HG03095 (cell line): Measurements from ENCODE around the gene CCDC196.
A peak's percentile ranks its signal among the peaks of the same experiment; 100 is the strongest.
"Not testable (repeated sequence)": the region's sequence is repeated elsewhere in the genome, so short reads cannot be mapped to it uniquely, and the experiment has no call there.

Source experiments
- ATAC-seq: cut with Tn5 transposase; IDR thresholded peaks from one replicate; pipeline ENCODE4 v1.9.1; 2021; ENCODE audit warnings: moderate library complexity; ENCODE audit not compliant: unreplicated experiment

CCDC196 gene

DNA sequence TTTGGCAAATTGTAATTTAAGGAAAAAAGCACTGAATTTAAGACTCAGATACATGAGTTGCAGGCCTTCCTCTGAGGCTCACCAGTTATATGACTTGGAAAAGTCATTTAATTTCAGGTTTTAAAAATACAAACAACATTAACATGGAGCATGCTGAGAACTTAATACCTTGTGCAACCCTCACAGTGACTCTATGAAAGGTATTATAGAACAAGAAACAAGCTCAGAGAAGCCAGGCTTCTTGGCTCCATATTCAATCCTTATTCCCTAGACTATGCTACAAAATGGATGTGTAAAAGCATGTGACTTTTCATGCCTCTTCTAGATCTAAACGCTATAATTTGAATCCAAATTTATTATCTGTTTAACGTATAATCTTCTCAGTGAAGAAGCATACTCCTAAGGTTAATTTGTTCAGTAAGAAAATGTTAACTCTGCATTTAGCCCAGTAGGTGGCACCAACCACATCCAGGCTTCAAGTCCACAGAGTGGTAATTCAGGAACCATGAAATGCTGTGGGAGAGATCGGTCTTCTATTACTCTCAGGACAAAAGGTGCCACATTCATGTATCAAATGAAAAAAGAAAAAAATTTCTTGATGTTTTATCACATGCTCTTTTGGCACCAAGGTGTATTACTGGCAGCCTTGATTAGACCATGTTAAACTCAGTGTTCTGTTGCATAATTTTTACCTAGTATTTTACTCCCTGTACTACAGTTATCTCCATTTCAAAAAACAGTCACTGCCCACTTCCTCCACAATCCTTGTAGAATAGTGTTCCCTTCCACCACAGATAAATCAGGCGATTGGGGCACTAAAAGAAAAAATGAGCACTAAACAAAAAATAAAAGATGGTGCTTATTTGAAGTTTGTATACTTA, 9.3 kb downstream of the CCDC196 start:
- ATAC-seq, result peak; percentile 63

DNA sequence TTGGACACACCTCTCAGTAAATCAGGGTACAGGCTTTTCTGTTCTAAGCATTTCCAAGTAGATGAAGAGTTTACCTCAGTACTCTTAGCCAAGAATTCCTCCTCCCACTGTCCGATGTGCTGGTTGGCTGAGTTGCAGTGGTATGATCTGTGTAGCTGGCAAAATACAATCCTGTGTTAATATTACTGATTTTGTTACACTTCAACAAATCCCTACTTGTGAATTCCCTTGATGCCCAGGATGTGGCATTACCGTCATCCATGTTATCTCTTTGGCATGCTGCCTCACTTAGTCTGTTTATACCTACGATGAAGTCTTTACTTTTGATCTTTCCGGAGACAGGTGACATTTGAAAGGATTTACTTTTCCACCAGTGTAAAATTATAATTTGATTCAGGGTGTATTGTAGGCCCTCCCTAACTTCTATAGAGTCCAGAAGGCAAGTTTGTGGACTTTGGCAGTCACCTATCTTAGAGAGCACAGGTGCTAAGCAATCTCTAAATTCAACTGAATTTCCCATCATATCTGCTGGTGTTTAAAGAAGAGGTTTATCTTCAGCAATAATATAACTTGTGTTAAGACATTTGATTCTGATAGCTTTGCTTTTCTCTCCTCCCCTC, 10.1 kb downstream of the CCDC196 start:
- no peak for ATAC-seq

DNA sequence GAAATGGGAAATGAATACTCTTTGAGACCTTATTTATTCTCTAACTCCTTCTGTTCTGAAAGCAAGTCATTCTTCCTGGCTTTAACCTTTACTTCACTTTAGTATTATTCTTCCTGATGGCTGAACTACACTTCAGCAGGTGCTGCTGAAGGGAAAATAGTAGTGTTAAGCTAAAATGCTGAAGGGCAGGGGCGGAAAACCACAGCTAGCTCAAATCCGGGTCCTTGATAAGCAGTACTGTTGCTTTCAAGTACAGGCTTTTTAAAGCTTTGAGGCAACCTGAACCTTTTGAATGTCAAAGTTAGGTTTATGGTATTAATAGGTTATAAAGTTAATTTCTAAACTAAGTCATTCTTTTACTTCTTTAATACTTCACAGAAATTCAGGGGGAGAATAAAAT, 10.7 kb downstream of the CCDC196 start:
- no peak for ATAC-seq

DNA sequence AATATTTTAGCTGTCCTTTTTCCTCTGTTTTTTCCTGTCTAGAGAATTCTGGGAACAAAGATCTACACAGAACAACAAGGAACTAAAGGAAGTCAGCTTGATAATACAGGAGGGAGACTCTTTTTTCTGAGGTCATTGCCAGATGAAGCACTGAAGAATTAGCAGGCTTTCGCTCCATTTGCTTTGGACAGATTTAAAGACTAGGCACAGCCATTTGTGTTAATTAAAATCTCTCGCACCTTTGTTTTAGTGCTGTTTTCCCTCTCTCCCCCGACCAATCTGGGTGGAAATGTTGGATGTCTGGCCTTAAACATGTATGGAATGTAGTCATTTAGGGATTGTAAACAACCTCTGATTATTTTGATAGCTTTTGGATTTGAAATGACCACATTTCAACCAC, 12.1 kb downstream of the CCDC196 start:
- ATAC-seq, result no peak

DNA sequence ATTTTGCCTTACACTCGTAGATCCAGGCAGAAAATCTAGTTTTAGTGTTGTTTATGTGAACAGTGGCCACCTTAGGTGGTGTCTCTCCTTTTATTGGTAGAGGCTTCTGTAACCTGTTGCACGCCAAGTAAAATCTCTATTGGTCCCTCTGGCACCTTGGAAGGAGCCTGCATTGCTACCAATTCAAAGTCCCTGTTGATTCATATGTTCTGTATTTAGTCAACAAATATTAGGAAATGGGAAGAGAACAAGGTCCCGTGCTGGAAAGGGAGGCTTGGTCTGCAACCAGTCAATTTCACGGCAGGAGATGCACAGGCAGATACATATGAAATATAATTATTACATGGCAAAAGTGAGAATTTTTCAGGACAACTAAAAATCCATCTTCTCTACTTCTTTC, 15.4 kb downstream of the CCDC196 start:
- ATAC-seq, result no peak

DNA sequence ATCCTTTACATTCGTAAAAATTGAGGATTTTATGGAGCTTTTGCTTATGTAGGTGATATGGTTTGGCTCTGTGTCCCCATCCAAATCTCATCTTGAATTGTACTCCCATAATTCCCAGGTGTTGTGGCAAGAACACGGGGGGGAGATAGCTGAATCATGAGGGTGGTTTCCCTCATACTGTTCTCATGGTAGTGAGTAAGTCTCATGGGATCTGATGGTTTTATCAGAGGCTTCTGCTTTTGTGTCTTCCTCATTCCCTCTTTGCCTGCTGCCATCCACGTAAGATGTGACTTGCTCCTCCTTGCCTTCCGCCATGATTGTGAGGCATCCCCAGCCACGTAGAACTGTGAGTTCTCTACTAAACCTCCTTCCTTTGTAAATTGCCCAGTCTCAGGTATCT, 16.7 kb downstream of the CCDC196 start:
- not testable (repeated sequence) for ATAC-seq

DNA sequence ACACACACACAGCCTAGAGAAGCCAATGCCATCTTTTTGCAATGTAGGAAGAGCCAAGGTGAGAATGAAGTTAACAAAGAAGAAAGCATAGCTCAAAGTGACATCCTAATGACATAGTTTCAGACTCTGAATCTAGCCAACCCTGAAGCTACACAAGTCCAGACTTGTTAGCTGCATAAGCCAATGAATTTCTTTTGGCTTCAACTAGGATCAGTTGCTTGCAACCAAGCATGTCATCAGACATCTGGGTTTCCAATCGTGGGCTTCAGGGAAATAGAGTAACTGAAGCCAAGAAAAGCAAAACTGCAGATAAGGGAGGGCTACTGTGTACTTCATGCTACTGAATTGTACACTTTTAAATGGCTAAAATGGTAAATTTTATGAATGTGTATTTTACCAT, 17.4 kb downstream of the CCDC196 start:
- ATAC-seq, result no peak

DNA sequence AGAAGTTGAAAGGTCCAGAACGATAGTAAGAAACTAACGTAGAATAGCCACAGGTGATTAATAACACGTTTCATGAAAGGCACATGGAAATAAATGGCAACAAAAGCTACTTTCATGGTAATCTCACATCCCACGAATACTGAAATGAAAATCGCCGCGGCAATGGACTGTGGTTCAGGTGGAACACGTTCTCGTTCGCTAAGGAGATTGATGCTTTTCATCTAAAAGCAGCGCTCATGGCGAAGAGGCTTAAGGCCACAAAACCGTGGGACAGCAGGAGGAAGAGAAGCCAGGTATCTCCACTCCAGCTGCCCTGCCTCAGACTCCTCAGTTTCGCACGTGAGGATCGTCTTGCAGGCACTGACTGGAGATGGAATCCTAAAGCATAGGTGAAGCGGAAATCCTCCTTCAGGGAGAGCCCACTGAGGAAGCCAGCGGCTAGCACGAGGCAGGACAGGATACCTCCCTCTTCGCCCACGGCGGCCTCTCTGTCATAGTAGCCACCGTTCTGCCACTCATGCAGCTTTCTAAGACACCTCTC, 21.1 kb downstream of the CCDC196 start:
- peak; percentile 18 for ATAC-seq

DNA sequence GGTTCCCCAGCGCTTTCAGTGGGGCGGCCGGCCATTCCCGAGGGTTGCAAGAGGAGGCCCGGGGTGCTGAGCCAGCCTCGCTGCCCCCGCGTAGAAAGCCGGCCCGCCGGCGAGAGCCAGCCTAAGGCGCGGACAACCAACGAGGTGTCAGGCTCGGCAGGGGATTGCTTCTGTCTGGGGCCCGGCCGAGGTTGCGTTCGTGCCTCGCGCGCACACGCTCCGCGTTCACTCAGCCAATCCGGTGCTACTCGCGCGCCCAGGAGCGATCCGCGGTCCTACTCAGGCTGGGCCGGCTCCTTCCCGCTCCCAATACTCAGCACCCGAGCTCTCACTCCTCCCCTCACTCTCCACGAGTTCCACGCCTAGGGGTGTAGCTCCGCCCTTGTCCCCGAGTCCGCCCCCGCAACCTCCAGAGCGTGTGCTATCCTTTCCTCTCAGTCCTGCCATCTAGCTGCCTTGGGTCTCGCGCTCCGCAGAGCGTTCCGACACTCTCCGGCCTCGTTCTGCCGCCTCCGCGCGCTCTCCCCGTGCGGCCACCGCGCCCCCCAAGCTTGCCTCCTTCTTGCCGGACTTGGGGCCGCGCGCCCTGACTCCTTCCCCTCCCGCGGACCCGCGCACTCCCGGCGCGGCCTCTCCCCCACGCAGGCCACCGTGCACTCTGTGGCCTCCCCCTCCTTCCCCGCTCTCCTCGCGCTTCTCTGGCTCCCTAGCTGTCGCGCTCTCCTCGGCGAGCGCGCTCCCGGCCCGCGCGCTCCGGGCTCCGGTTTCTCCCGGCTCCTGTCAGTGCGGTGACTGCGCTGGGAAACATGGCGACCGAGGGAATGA, 21.8 kb downstream of the CCDC196 start, which contains the start of gene GPHN:
Gene GPHN (plus strand): TSS at position 426 of the 825 bp plus-strand sequence.
- peak; percentile 76 for ATAC-seq

DNA sequence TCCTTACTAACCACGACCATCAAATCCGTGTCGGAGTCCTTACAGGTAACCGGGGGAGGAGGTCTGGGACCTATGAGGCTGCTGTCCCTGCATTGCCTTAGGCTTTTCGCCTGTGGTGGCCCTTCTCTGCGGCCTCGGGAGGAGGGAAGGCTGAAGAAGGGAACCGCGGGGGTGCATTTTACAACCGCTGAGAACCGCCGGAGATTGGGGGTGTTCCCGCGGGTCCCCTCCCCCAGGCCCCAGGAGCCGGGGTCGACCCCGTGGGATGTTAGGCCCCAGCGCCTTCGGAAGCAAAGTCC, 22.3 kb downstream of the CCDC196 start:
- ATAC-seq, result no peak

DNA sequence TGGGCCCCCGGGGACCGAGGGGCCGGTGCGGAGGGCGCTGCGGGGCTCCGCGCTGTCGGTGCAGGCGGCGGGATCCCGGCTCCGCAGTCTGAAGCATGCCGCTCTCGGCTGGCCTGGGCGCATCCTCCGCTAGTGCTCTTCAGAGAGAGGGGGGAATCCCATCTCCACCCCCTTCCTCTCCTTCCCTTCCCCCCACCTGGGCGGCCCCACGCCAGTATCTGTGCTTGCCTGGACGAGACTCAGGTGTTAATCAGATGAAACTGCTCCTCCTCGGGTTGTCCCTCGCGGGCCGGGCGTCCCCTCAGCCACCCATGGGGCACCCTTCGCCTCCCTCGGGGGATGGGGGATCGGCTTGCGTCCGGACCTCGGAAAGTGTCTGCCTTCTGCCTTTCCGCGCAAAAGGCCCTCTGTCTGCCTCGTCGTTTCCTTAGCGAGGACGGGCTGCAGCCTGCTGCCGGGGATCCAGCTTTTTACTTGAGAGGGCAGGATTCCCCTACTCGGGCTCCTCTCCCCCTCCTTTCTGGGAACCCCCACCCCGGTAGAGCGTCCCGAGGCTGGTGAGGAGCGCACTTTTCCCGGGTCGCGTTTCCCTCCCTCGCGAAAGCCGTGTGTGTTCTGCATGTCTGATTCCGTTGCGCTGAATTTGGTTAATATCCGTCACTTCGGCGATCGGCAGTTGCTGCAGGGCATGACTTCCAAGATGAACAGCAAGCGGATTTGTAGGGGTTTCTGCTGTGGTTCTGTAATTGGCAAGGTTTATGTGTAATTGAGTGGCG, 22.9 kb downstream of the CCDC196 start:
- ATAC-seq, result peak; percentile 33

DNA sequence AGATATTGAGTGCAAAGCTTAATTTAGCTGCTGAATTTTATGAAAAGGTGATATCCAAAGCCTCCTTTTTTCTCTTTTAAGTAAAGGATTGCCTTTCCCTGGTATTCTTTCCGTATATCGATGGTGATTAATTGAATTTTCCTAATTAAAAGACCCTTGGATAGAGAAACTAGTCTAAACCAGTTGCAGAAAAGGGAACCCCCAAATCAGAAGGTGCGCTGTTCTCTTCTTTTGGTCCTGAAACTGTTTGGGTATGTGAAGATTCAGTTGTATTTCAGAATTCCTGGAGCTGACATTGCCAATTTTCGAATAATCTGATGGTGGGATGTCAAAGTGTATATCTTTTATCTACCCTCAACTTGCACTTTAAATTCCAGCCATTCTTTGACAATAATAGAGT, 23.7 kb downstream of the CCDC196 start:
- ATAC-seq, result no peak

DNA sequence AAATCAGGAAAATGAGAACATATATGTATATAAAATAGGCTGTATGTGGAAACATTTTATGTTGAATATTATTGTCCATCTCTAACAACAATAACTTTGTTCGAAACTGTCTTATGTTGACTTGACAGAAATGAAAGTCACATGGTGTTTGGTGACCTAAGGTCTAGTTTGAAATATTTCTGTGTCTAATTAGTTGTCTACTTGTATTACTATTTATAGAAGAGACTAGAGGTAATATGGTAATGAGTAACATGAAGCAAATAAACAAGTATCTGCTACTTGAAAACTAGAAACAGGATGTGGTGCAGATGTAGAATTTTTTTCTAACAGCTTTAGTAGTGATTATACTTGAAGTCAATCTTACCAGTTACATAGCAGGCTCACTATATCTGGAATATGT, 25.7 kb downstream of the CCDC196 start:
- no peak for ATAC-seq

DNA sequence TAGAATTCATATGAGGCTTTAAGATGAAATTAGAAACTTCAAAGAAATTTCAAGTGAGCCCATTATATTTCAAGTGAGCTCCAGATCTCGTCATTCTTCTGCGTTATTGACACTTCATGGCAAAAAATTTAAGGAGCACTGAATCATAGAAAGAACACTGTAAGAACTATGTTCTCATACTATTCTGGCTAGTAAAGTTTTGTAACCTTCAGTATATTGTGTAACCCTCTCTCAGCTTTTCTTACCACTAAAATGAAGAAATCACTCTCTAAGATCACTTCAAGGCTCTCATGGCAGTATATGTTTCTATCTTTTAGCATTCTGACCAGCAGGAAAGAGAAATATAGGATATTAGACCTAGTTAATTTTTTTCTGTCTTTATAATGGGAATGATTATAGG, 28.0 kb downstream of the CCDC196 start:
- ATAC-seq, result no peak

DNA sequence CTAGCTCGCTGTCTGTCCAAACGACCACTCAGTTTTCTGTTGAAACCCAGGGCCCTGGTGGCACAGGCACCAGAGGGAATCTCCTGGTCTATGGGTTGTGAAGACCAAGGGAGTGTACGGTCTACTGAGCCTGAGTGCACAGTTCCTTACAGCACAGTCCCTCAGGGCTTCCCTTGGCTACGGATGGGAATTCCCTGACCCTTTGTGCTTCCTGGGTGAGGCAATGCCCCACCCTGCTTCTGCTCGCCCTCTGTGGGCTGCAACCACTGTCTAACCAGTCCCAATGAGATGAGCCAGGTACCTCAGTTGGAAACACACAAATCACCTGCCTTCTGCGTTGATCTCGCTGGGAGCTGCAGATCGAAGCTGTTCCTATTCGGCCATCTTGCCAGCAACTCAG, 44.4 kb downstream of the CCDC196 start:
- no peak for ATAC-seq

DNA sequence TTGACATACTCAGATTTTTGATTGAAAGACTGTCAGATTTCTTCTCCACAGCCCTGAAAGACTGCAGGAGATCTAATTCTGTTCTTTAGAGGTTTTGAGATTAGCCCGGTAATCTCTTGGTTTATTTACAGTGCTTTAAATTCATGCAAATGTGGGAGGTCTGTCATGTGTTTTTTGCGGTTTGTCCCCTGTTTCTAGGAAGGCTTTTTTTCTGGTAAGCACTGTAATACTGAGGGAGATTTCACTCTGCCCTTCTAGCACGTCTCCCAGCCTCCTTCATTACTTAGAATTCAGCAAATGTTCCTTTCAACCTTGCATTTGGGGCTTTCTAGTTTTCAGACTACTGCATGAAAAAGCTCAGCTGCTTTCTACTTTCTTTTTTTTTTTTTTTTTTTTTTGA, 52.9 kb downstream of the CCDC196 start:
- no peak for ATAC-seq

DNA sequence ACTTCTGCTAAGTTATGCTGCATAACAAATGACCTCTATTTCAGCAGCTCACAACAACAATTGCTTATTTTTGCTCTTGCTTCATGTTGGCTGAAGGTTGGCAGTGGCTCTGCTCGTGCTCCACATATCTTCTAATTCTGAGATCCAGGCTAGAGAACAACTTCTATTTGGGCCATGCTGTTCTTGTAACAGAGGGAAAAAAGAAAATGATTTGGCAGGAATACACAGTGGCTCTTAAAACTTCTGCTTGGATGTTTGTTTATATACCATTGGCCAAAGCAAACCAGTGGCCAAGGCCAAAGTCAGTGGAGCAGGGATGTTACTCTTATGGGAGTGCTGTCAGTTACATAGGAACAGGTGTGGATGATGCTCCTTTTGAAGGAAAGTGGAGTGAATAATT, 53.9 kb downstream of the CCDC196 start:
- no peak for ATAC-seq

DNA sequence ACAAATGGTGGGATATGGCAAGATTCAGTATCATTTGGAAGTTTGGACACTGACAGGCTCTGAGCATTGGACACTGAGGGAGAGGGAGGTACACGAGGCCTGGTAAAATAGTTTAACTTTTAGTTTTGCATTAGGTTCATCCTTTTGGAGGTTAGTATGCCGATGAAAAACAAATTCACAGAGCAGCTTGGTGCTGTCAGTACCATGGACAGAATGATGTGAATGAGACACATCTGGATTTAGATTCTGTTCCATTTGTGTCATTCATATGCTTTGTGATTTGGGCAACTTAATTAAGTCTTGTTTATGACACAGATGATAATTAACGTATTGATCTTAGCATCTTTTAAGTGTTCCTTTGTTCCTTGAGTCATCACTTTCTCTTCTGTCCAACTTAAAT, 55.5 kb downstream of the CCDC196 start:
- no peak for ATAC-seq

DNA sequence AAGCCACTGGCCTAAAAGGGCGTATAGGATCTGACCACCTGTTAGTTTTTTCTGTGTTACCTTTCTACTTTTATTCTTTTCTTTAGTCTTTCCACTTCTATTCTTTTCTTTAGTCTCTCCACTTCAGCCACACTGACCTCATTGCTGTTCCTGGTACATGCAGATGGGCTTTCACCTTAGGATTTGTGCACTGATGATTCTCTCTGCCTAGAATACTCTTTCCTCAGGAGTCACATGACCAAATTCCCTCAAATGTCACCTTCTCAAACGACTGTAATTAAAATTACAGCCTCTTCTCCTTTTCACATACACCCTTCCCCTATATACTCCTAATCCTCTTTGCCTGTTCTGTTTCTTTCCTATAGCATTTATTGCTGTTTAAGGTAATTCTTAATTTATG, 57.8 kb downstream of the CCDC196 start:
- no peak for ATAC-seq

DNA sequence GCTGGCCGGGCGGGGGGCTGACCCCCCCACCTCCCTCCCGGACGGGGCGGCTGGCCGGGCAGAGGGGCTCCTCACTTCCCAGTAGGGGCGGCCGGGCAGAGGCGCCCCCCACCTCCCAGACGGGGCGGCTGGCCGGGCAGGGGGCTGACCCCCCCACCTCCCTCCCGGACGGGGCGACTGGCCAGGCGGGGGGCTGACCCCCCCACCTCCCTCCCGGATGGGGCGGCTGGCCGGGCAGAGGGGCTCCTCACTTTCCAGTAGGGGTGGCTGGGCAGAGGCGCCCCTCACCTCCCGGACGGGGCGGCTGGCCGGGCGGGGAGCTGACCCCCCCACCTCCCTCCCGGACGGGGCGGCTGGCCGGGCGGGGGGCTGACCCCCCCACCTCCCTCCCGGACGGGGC, 59.0 kb downstream of the CCDC196 start:
- not testable (repeated sequence) for ATAC-seq

DNA sequence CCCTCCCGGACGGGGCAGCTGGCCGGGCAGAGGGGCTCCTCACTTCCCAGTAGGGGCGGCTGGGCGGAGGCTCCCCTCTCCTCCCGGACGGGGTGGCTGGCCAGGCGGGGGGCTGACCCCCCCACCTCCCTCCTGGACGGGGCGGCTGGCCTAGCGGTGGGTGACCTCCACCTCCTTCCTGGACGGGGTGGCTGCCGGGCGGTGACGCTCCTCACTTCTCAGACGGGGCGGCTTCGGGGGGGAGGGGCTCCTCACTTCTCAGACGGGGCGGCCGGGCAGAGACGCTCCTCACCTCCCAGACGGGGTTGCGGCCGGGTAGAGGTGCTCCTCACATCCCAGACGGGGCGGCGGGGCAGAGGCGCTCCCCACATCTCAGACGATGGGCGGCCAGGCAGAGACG, 59.6 kb downstream of the CCDC196 start:
- not testable (repeated sequence) for ATAC-seq
